HG03039 (cell line): ENCODE measurements around the gene SGK1.
A peak's percentile ranks its signal among the peaks of the same experiment; 100 is the strongest.
"Not testable (repeated sequence)": the region's sequence is repeated elsewhere in the genome, so short reads cannot be mapped to it uniquely, and the experiment has no call there.

Experiments
- ATAC-seq: cut with Tn5 transposase; IDR thresholded peaks from one replicate; pipeline ENCODE4 v1.9.1; 2021; ENCODE audit warnings: mild to moderate bottlenecking, moderate library complexity; ENCODE audit not compliant: unreplicated experiment

Gene SGK1

DNA sequence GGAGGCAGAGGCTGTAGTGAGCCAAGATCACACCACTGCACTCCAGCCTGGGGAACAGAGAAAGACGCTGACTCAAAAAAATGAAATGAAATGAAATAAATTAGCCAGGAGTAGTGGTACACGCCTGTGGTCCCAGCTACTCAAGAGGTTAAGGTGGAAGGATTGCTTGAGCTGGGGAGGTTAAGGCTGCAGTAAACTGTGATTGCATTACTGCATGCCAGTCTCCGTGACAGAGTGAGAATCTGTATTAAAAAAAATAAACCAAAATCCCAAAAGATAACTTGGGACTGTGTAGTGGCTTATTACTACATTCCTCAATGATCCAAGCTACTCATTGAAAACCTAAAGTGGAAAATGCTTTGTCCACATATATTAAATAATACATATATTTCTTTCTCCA lies 87.0 kb downstream of the SGK1 start:
- no peak for ATAC-seq

DNA sequence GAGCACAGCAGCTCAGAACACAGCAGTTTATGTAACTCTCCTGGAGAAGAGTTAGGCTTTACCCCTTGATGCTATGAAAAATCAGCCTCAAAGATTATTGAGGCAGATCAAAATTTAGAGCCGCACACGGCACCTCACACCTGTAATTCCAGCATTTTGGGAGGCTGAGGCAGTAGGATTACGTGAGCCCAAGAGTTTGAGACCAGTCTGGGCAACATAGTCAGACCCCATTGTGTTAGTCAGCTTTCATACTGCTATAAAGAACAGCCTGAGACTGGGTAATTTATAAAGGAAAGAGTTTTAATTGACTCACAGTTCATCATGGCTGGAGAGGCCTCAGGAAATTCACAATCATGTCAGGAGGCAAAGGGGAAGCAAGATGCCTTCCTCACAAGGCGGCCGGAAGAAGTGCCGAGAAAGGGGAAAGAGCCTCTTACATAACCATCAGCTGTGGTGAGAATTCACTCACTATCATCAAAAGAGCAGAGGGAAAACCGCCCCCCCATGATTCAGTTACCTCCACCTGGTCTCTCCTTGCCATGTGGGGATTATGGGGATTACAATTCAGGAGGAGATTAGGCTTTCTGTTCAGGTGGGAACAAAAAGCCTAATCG lies 87.7 kb downstream of the SGK1 start:
- ATAC-seq: no peak

DNA sequence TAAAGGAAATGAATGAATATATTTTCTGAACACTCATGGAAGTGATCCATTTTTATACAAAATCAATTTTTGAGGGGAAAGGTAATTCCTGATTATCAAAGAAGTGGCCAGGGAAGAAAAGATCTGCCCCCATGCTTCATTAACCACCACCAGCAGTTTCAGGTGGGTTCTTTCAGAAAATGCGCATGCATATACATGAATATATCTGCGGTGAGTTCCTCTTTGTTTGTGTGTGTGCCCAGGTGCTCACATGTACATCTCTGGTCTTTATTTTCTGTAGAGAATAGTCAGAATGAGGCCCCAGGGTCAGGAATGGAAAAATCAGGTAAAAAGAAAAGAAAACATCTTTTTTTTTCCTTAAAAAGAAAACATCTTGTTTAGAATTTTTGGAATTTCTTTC lies 88.4 kb downstream of the SGK1 start:
- no peak for ATAC-seq

DNA sequence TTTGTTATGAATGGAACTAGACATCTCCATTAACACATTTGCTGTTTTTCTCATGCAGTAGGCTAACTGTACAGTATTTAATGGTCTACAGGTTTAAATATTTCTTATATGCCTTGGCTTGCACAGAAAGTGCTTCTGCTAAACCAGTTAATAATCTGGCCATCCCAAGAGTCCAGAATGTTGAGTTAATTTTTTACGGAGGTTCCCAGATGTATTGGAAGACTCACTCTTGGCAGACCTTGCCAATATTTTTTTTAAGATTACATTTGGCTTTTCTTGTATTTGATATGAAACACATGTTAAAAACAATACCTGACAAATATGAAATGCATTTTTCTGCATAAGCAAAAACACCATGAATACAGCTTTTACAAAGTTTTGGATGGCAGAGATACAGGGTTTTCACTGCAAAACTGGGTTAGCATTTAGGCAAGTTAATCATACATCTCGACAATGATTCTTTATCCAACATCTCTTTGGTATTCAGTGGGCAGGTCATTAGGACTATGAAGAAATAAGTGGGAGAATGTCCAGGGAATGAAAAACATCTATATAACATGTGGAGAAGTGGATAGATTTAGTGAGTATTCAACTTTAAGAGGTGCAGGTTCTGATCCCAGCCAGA lies 94.0 kb downstream of the SGK1 start:
- no peak for ATAC-seq

DNA sequence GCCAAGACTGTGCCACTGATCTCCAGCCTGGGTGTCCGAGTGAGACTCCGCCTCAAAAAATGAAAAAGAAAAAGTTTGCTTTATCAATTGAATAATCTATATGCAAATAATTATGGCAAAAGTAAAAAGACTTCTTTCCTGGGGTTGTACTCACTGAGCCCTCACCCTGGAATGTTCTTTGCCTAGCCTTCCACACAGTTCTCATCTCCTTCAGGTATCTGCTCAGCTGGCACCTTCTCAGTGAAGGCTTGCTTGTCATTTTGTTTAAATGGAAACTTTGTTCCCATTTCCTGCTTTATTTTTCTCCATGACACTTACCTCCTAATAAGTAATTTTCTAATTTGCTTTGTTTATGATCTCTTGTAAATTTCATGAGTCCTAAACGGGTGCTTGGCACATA lies 96.7 kb downstream of the SGK1 start:
- no peak for ATAC-seq

DNA sequence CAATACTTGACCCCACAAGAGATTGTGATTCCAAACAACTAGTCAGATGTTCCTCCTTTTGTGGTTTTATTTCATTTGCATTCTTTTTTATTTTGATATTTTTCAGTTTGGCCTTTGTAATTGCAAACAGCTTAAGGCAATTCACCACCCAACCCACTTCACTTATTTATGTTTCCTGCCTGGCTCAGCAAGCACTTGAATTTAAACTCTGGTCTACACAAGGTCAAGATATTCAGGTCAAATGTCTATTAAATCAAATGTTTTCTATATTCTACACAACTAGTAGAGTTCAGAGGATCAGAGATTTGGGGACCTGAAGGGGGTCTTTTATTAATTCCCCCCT lies 100.1 kb downstream of the SGK1 start:
- no peak for ATAC-seq

- ATAC-seq: no peak
These were observed 100.7 kb downstream of the SGK1 start for GRCh38 chr6:134217105-134217797.

DNA sequence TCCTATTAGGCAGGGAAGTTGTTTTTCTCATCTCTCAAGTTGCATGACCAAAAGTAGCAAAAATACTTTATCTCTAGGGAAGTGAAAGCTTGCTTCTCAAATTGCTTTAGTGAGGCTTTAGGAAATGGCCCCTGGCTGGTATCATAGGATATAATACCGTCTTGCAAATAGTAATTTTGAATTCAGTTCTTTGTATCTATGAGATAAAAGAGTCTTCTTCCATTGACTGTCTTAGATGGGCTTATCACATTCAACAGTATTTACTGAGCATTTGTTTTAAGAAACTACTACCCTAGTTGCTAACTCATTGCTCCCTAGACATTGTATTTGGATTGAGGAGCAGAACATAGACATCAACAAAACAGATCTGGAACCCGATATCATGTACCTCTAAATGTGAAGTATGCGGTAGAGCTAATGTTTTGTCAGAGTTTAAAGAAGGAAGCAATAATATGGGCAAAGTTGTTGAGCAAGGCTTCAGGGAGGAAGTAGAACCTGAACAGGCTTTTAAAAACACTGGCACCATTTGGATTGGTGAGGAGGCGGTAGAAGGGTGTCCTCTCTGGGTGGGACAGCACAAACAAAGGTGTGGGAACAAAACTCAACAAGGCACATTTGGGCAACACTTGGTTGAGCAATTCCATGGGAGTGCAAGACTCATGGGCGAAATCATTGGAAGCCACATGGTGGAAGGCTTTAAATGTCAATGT lies 101.5 kb downstream of the SGK1 start:
- ATAC-seq: no peak

DNA sequence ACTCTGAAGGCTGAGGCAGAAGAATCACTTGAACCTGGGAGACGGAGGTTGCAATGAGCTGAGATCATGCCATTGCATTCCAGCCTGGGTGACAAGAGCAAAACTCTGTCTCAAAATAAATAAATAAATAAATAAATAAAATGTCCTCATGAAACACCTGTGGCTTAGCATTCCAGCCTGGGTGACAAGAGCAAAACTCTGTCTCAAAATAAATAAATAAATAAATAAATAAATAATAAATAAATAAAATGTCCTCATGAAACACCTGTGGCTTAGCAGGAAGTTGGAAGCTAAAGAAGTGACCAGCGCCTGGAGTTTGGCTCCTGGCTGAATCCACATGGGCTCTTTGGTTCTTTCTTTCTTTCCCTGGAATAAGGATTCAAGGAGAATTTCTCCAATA lies 104.5 kb downstream of the SGK1 start:
- ATAC-seq: not testable (repeated sequence)

- no peak for ATAC-seq
These were observed 106.6 kb downstream of the SGK1 start for GRCh38 chr6:134211297-134211696.

GRCh38 chr6:134207421-134207820 lies 110.5 kb downstream of the SGK1 start:
- ATAC-seq: no peak

- no peak for ATAC-seq
These were observed 112.5 kb downstream of the SGK1 start for GRCh38 chr6:134205366-134205765.

GRCh38 chr6:134204759-134205158 lies 113.2 kb downstream of the SGK1 start:
- ATAC-seq: not testable (repeated sequence)

DNA sequence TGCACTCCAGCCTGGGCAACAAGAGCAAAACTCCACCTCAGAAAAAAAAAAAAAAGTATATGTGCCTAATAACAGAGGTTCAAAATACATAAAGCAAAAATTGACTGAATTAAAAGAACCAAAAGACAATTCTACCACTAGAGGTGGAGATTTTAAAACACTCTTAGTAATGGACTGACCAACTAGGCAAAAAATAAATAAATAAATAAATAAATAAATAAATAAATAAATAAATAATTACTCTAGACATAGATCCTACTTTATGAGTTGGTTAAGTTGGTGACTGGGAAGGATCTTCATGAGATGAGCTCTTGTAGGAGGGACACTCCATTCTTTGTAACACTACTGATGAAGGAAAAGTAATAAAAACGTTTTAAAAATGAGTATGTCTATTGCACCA lies 113.9 kb downstream of the SGK1 start:
- no peak for ATAC-seq

DNA sequence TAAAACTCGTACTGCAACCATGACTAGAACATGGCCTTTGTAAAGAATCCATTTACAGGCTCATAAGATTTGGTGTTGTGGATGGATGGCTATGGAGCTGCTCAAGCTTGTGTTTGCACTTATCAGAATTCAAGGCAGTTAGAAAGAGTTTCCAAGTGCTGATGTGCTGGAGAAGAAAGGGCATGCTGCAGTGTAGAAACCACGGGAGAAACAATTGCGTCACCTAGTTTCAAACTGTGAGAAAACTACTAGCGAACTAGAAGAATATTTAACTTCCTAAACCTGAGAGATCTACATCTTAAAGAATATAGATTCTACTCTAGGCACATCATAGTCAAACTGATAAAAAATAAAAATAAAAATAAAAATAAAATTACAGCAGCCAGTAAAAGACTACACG lies 116.2 kb downstream of the SGK1 start:
- no peak for ATAC-seq

DNA sequence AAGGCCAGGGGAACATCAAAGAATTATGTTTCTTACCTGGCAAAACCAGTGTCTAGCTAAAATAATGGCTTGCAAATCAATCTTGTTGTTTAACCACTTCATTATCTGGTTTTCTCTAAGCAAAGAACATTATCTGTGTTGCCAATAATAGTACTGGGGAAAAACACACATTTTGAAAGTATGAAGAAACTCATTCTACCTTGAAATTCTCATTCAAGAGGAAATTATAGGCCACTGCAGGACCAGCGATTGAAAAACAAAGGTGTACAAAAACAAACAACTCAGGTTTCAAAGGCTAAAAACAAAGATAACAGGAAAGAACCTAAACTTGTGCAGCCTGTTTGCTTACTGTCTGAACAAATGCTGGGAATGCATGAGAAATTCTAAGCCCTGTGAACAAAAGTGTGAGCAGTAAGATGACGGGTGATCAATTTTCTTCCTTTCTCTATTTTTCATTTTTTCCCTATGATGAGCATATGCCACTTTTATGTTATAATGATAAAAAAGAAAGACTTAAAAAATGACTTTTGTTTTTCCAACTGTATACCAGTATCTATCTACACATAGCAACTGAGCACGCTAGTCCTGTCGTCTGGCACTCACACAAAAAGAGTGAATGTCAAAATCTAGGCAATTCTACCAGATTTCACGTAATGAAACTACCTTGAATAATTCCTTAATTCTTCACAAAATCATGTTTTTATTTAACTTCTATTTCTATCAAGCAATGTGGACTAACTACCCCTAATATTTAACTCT lies 117.9 kb downstream of the SGK1 start:
- no peak for ATAC-seq

- ATAC-seq: no peak
These were observed 119.8 kb downstream of the SGK1 start for GRCh38 chr6:134198093-134198492.

GRCh38 chr6:134197685-134198084 lies 120.2 kb downstream of the SGK1 start:
- not testable (repeated sequence) for ATAC-seq

DNA sequence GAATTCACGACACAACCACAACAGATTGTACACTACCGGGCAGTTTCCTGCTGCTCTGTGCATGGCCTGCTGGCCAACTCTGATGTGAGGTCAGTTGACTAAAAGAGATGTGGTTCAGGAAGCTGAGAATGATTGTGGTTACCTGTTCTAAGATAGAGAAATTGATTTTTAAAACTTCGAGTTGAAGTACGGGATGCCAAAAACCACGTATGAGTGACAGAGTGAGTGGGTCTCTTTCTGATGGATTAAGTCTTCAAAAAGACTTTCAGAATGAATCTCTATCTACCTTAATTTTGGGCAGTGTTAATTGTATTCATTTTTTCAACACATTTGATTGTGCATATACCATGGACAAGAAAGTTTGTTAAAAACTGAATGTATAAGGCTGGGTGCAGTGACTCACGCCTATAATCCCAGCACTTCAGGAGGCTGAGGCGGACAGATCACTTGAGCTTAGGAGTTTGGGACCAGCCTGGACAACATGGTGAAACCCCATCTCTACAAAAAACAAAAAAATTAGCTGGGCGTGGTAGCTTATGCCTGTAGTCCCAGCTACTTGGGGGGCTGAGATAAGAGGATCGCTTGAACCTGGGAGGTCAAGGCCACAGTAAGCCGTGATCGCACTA lies 121.2 kb downstream of the SGK1 start:
- peak; percentile 58 for ATAC-seq

DNA sequence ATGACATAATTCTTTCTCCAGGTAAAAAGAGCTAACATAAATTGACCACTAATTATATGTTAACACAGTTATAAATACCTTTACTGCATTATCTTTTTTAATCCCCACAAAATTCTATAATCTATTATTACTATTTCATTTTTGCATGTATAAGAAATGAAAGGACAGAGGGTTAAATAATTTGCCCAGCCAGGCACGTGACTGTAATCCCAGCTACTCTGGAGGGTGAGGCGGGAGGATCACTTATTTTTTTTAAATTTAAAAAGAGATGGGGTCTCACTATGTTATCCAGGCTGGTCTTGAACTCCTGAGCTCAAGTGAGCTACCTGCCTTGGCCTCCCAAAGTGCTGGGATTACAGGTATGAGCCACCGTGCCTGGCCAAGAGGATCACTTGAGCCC lies 121.9 kb downstream of the SGK1 start:
- ATAC-seq: no peak
